Astrocyte (in vitro differentiated cells and primary cell): Measurements from ENCODE around the gene MSX2. TPM values are rescaled to one million over a fixed set of nuclear protein-coding genes. Genes with fewer than 3 reads are reported as not detected.
A peak's percentile ranks its signal among the peaks of the same experiment; 100 is the strongest.

Experiments used
- DNase-seq: peaks from one replicate; pipeline ENCODE4 v3.0.0-alpha.2; 2010; ENCODE audit warnings: low read depth
- FAIRE-seq: peaks from 2 replicates; lab custom pipeline; 2011; peaks lifted over from hg19 to GRCh38; lab: Jason Lieb, UNC
- H2AFZ ChIP-seq: 2 replicates; pipeline ENCODE4 v1.6.0; 2012; ENCODE audit warnings: low read depth, low read length, inconsistent platforms
- H3K27ac ChIP-seq: 2 replicates; pipeline ENCODE4 v1.5.1; 2011; ENCODE audit warnings: low read depth, low read length, inconsistent platforms
- H3K27me3 ChIP-seq: 2 replicates; pipeline ENCODE4 v1.6.0; 2011; ENCODE audit warnings: low read length, inconsistent platforms; ENCODE audit not compliant: insufficient read depth
- H3K36me3 ChIP-seq: 2 replicates; pipeline ENCODE4 v1.5.1; 2011; ENCODE audit warnings: low read length, inconsistent platforms; ENCODE audit not compliant: insufficient read depth
- H3K4me1 ChIP-seq: 2 replicates; pipeline ENCODE4 v1.5.1; 2011; ENCODE audit warnings: low read length, inconsistent platforms; ENCODE audit not compliant: insufficient read depth
- H3K4me2 ChIP-seq: 2 replicates; pipeline ENCODE4 v1.6.0; 2012; ENCODE audit warnings: low read length, inconsistent platforms
- H3K4me3 ChIP-seq: 2 replicates; pipeline ENCODE4 v1.5.1; 2011; ENCODE audit warnings: low read depth, mild to moderate bottlenecking, low read length, inconsistent platforms; ENCODE audit not compliant: insufficient read depth
- H3K79me2 ChIP-seq: 2 replicates; pipeline ENCODE4 v1.6.0; 2012; ENCODE audit warnings: mild to moderate bottlenecking, low read length, inconsistent platforms; ENCODE audit not compliant: insufficient read depth
- H3K9ac ChIP-seq: 2 replicates; pipeline ENCODE4 v1.6.0; 2012; ENCODE audit warnings: mild to moderate bottlenecking, low read length, inconsistent platforms
- H3K9me3 ChIP-seq: 2 replicates; pipeline ENCODE4 v1.5.1; 2012; ENCODE audit warnings: low read depth, mild to moderate bottlenecking, low read length, inconsistent platforms; ENCODE audit not compliant: insufficient read depth
- H4K20me1 ChIP-seq: 2 replicates; pipeline ENCODE4 v1.6.0; 2012; ENCODE audit warnings: low read length, inconsistent platforms; ENCODE audit not compliant: insufficient read depth
- H3K27ac Mint-ChIP-seq: one replicate; pipeline ENCODE4 v1.8.0; 2021; ENCODE audit warnings: mild to moderate bottlenecking, mixed read lengths; ENCODE audit not compliant: unreplicated experiment
- H3K27me3 Mint-ChIP-seq: one replicate; pipeline ENCODE4 v1.8.0; 2021; ENCODE audit warnings: low read depth, mixed read lengths; ENCODE audit not compliant: unreplicated experiment
- H3K36me3 Mint-ChIP-seq: one replicate; pipeline ENCODE4 v1.8.0; 2021; ENCODE audit warnings: low read depth, mixed read lengths; ENCODE audit not compliant: unreplicated experiment
- H3K4me1 Mint-ChIP-seq: one replicate; pipeline ENCODE4 v1.8.0; 2021; ENCODE audit warnings: low read depth, mixed read lengths; ENCODE audit not compliant: unreplicated experiment
- H3K4me3 Mint-ChIP-seq: one replicate; pipeline ENCODE4 v1.8.0; 2021; ENCODE audit warnings: mild to moderate bottlenecking, moderate library complexity, mixed read lengths; ENCODE audit not compliant: unreplicated experiment
- H3K9me3 Mint-ChIP-seq: one replicate; pipeline ENCODE4 v1.8.0; 2021; ENCODE audit warnings: mild to moderate bottlenecking, mixed read lengths; ENCODE audit not compliant: unreplicated experiment
- CTCF ChIP-seq: IDR thresholded peaks from 2 replicates; pipeline ENCODE4 v1.5.1; 2011; ENCODE audit warnings: low read depth, mild to moderate bottlenecking, inconsistent platforms, low read length, moderate library complexity; ENCODE audit not compliant: insufficient read depth
- EZH2 ChIP-seq: IDR thresholded peaks from 2 replicates; pipeline ENCODE4 v1.6.1; 2012; ENCODE audit warnings: mild to moderate bottlenecking, low read length, inconsistent platforms; ENCODE audit not compliant: insufficient read depth
- total RNA-seq: library from RNA; stranded (reverse); gene quantifications from 2 replicates; pipeline ENCODE4 v1.2.1, GENCODE V29; 2021

MSX2 gene
- total RNA-seq, 1 donor from 2014 or later: 12.0 TPM

- no peaks in the 10 kb centered on the region for H4K20me1 ChIP-seq
- H3K9me3 ChIP-seq: no peaks in the 10 kb centered on the region
- H3K79me2 ChIP-seq: no peaks in the 10 kb centered on the region
- H3K36me3 ChIP-seq: no peaks in the 10 kb centered on the region
- H3K27me3 ChIP-seq: peaks cover 12% of the 10 kb centered on the region
- H3K4me3 Mint-ChIP-seq: no peak overlapping the region
- H3K4me2 ChIP-seq: no peak overlapping the region
- no peaks in the 10 kb centered on the region for H3K36me3 Mint-ChIP-seq
- no peak overlapping the region for H3K27ac ChIP-seq
- H3K9ac ChIP-seq: no peak overlapping the region
- H3K27ac Mint-ChIP-seq: no peak overlapping the region
- H3K4me1 ChIP-seq: no peaks in the 10 kb centered on the region
- DNase-seq: no peak
- no peak for FAIRE-seq
- peaks cover 44% of the 10 kb centered on the region for H3K27me3 Mint-ChIP-seq
- H3K4me1 Mint-ChIP-seq: no peaks in the 10 kb centered on the region
- H3K4me3 ChIP-seq: no peak overlapping the region
- no peaks in the 10 kb centered on the region for H3K9me3 Mint-ChIP-seq
- no peak overlapping the region for H2AFZ ChIP-seq
- TF ChIP-seq CTCF: no peak
- TF ChIP-seq EZH2: no peak
These were observed 26.2 kb upstream of the MSX2 start for GRCh38 chr5:174698156-174698555.

- Histone ChIP-seq H3K27me3 (peaks cover 6% of the 10 kb centered on the region), H3K4me2 (no peak overlapping the region), H3K27ac (no peak overlapping the region), H2AFZ (no peak overlapping the region), H3K4me3 (no peak overlapping the region), H3K9me3 (no peaks in the 10 kb centered on the region), H4K20me1 (no peaks in the 10 kb centered on the region), H3K36me3 (no peaks in the 10 kb centered on the region), H3K79me2 (no peaks in the 10 kb centered on the region), H3K9ac (no peak overlapping the region), H3K4me1 (no peaks in the 10 kb centered on the region)
- Mint-ChIP-seq H3K27me3 (peaks cover 40% of the 10 kb centered on the region), H3K36me3 (no peaks in the 10 kb centered on the region), H3K27ac (no peak overlapping the region), H3K4me3 (no peak overlapping the region), H3K9me3 (no peaks in the 10 kb centered on the region), H3K4me1 (no peaks in the 10 kb centered on the region)
- no peak for DNase-seq
- FAIRE-seq: no peak
- TF ChIP-seq EZH2: no peak
- no peak for TF ChIP-seq CTCF
These were observed 25.3 kb upstream of the MSX2 start for GRCh38 chr5:174699131-174699530.

GRCh38 chr5:174706997-174707572, 17.3 kb upstream of the MSX2 start:
- no peak for TF ChIP-seq CTCF
- TF ChIP-seq EZH2: no peak
- Mint-ChIP-seq H3K36me3 (no peaks in the 10 kb centered on the region), H3K4me1 (no peaks in the 10 kb centered on the region), H3K27me3 (peaks cover 27% of the 10 kb centered on the region), H3K27ac (no peak overlapping the region), H3K9me3 (no peaks in the 10 kb centered on the region), H3K4me3 (no peak overlapping the region)
- Histone ChIP-seq H2AFZ (no peak overlapping the region), H3K4me3 (no peak overlapping the region), H3K4me1 (no peaks in the 10 kb centered on the region), H3K36me3 (no peaks in the 10 kb centered on the region), H4K20me1 (no peaks in the 10 kb centered on the region), H3K79me2 (no peaks in the 10 kb centered on the region), H3K4me2 (no peak overlapping the region), H3K9ac (no peak overlapping the region), H3K27ac (no peak overlapping the region), H3K9me3 (no peaks in the 10 kb centered on the region), H3K27me3 (peaks cover 25% of the 10 kb centered on the region)
- FAIRE-seq (no peak), DNase-seq (peak; percentile 18)
